Mesenchymal stem cell (in vitro differentiated cells and primary cell): ENCODE measurements around the gene NDRG4.

ENCODE experiments used
- DNase-seq: peaks from one replicate; pipeline ENCODE4 v3.0.0-alpha.2; 2013
- H2AFZ ChIP-seq: one replicate; pipeline ENCODE4 v1.6.1; 2013; ENCODE audit warnings: low read depth, mild to moderate bottlenecking, control low read depth, inconsistent platforms, low read length, moderate library complexity
- H2AK5ac ChIP-seq: 2 replicates; pipeline ENCODE4 v1.6.1; 2013; ENCODE audit warnings: low read length, moderate library complexity, mild to moderate bottlenecking, inconsistent platforms; ENCODE audit not compliant: severe bottlenecking
- H2BK120ac ChIP-seq: one replicate; pipeline ENCODE4 v1.6.1; 2013; ENCODE audit warnings: low read depth, mild to moderate bottlenecking, inconsistent platforms, low read length, moderate library complexity
- H2BK12ac ChIP-seq, 2 experiments: one replicate each; pipeline ENCODE4 v1.6.1; 2013; ENCODE audit warnings: inconsistent platforms in 2 of 2, low read length in 2 of 2, mild to moderate bottlenecking in 2 of 2, moderate library complexity in 2 of 2, control low read depth in 1 of 2
- H2BK15ac ChIP-seq: one replicate; pipeline ENCODE4 v1.6.1; 2013; ENCODE audit warnings: mild to moderate bottlenecking, low read depth, inconsistent platforms; ENCODE audit not compliant: poor library complexity, severe bottlenecking
- H2BK5ac ChIP-seq: 2 replicates; pipeline ENCODE4 v1.6.1; 2013; ENCODE audit warnings: low read depth, mild to moderate bottlenecking, low read length, control low read depth, inconsistent platforms; ENCODE audit not compliant: poor library complexity, severe bottlenecking
- H3K14ac ChIP-seq, 2 experiments: one replicate each; pipeline ENCODE4 v1.6.1; 2013; ENCODE audit warnings: inconsistent platforms in 2 of 2, low read length in 2 of 2, control low read depth in 1 of 2, mild to moderate bottlenecking in 1 of 2, moderate library complexity in 1 of 2
- H3K18ac ChIP-seq, 2 experiments: one replicate each; pipeline ENCODE4 v1.6.1; 2013; ENCODE audit warnings: inconsistent platforms in 2 of 2, low read length in 2 of 2, control low read depth in 1 of 2, low read depth in 1 of 2, mild to moderate bottlenecking in 1 of 2
- H3K23ac ChIP-seq, 2 experiments: one replicate each; pipeline ENCODE4 v1.6.1; 2013; ENCODE audit warnings: inconsistent platforms in 2 of 2, low read length in 2 of 2, mild to moderate bottlenecking in 2 of 2, moderate library complexity in 2 of 2, control low read depth in 1 of 2
- H3K27ac ChIP-seq: 2 replicates; pipeline ENCODE4 v1.5.1; 2013; ENCODE audit warnings: mild to moderate bottlenecking, moderate library complexity, low read length, control low read depth, inconsistent platforms; ENCODE audit not compliant: poor library complexity, severe bottlenecking
- H3K27me3 ChIP-seq, 2 experiments: 2 replicates each; pipeline versions ENCODE4 v1.6.1 to v1.7.0; 2013; ENCODE audit warnings: low read length in 2 of 2, mild to moderate bottlenecking in 2 of 2, moderate library complexity in 2 of 2, control low read depth in 1 of 2, inconsistent platforms in 1 of 2; ENCODE audit not compliant: control insufficient read depth in 1 of 2, insufficient read depth in 1 of 2
- H3K36me3 ChIP-seq, 2 experiments: 2 replicates each; pipeline versions ENCODE4 v1.6.1 to v1.7.0; 2013; ENCODE audit warnings: low read length in 2 of 2, control low read depth in 1 of 2, inconsistent platforms in 1 of 2, low read depth in 1 of 2, mild to moderate bottlenecking in 1 of 2; ENCODE audit not compliant: insufficient read depth in 2 of 2, control insufficient read depth in 1 of 2
- H3K4ac ChIP-seq, 2 experiments: one replicate each; pipeline ENCODE4 v1.6.1; 2013; ENCODE audit warnings: inconsistent platforms in 2 of 2, low read length in 2 of 2, mild to moderate bottlenecking in 2 of 2, moderate library complexity in 2 of 2, control low read depth in 1 of 2, low read depth in 1 of 2
- H3K4me1 ChIP-seq: 2 replicates; pipeline ENCODE4 v1.6.1; 2013; ENCODE audit warnings: low read depth, low read length, control low read depth; ENCODE audit not compliant: control insufficient read depth, insufficient read depth
- H3K4me2 ChIP-seq: 2 replicates; pipeline ENCODE4 v1.6.1; 2013; ENCODE audit warnings: low read length, mild to moderate bottlenecking, inconsistent platforms; ENCODE audit not compliant: poor library complexity, severe bottlenecking
- H3K4me3 ChIP-seq, 2 experiments: 2 replicates each; pipeline versions ENCODE4 v1.5.1 to v1.7.0; 2013; ENCODE audit warnings: low read length in 2 of 2, mild to moderate bottlenecking in 2 of 2, control low read depth in 1 of 2, low read depth in 1 of 2; ENCODE audit not compliant: insufficient read depth in 1 of 2
- H3K79me1 ChIP-seq: replicated peaks from 2 replicates; pipeline ENCODE4 v1.6.1; 2013; ENCODE audit warnings: mild to moderate bottlenecking, control low read depth, low read length, inconsistent platforms; ENCODE audit not compliant: poor library complexity, severe bottlenecking
- H3K9ac ChIP-seq: 2 replicates; pipeline ENCODE4 v1.7.0; 2013; ENCODE audit warnings: mild to moderate bottlenecking, low read length, moderate library complexity
- H3K9me3 ChIP-seq: 2 replicates; pipeline ENCODE4 v1.7.0; 2013; ENCODE audit warnings: mild to moderate bottlenecking, low read length; ENCODE audit not compliant: control insufficient read depth
- H4K8ac ChIP-seq: one replicate; pipeline ENCODE4 v1.6.1; 2013; ENCODE audit warnings: inconsistent platforms, mild to moderate bottlenecking, low read length, moderate library complexity
- H4K91ac ChIP-seq: one replicate; pipeline ENCODE4 v1.6.1; 2013; ENCODE audit warnings: mild to moderate bottlenecking, low read length, inconsistent platforms
- WGBS: methylation state at CpG from one replicate; pipeline ENCODE4 v1.1.7; 2013; ENCODE audit warnings: mixed read lengths; 5-methylcytosine and 5-hydroxymethylcytosine counted together

NDRG4 gene

DNA sequence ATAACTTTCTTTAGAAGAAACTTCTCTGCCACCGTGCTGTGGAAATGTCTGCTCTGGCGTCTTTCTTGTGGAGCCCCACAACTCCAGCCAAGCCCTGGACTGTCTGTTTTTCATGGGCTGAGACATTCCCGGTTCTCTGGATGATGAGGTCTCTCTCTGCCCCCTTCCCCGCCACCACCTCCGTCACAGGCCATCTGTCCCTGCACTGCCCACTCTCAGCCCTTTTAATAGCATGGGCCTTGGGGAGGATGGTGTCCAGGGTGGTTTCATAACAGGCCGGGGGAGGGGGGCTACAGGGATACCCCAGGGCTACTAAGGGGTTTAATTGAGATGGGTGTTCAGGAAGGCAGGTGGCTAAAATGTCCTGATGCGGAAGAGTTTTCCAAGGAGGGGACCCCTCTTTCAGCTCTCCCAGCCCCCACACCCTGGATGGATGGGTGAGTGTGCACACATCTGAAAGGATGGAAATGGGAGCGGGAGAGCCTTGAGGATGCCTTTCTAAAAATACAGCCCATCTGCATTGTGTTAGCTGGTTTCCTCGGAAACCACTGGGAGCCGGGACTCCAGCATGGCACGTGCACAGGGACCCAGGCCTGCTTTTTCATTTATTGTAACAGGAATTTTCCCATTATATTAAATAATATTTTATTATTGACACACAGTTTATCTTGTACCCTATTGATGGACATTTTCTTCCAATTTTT is 14.6 kb upstream of the NDRG4 start:
- H4K91ac ChIP-seq = no peak overlapping the region
- H2AK5ac ChIP-seq = no peak overlapping the region
- no peak overlapping the region for H3K4ac ChIP-seq
- no peak overlapping the region for H3K9ac ChIP-seq
- no peaks in the 10 kb centered on the region for H3K79me1 ChIP-seq
- peaks cover 9 to 32% of the 10 kb centered on the region in 2 experiments for H3K27me3 ChIP-seq
- no peak overlapping the region for H2BK120ac ChIP-seq
- no peak overlapping the region for H2AFZ ChIP-seq
- no peaks in the 10 kb centered on the region for H3K9me3 ChIP-seq
- peaks cover 5% of the 10 kb centered on the region for H3K4me1 ChIP-seq
- no peaks in the 10 kb centered on the region for H3K36me3 ChIP-seq
- no peak overlapping the region for H3K4me2 ChIP-seq
- no peak overlapping the region for H2BK5ac ChIP-seq
- no peak overlapping the region for H3K4me3 ChIP-seq
- H4K8ac ChIP-seq = no peak overlapping the region
- no peak overlapping the region for H3K23ac ChIP-seq
- no peak overlapping the region for H3K27ac ChIP-seq
- H2BK15ac ChIP-seq = no peak overlapping the region
- no peak for DNase-seq
- H2BK12ac ChIP-seq = no peak overlapping the region
- H3K14ac ChIP-seq = no peak overlapping the region
- 75% methylated on average over 5 of the region's 11 CpGs for WGBS
- H3K18ac ChIP-seq = no peak overlapping the region

DNA sequence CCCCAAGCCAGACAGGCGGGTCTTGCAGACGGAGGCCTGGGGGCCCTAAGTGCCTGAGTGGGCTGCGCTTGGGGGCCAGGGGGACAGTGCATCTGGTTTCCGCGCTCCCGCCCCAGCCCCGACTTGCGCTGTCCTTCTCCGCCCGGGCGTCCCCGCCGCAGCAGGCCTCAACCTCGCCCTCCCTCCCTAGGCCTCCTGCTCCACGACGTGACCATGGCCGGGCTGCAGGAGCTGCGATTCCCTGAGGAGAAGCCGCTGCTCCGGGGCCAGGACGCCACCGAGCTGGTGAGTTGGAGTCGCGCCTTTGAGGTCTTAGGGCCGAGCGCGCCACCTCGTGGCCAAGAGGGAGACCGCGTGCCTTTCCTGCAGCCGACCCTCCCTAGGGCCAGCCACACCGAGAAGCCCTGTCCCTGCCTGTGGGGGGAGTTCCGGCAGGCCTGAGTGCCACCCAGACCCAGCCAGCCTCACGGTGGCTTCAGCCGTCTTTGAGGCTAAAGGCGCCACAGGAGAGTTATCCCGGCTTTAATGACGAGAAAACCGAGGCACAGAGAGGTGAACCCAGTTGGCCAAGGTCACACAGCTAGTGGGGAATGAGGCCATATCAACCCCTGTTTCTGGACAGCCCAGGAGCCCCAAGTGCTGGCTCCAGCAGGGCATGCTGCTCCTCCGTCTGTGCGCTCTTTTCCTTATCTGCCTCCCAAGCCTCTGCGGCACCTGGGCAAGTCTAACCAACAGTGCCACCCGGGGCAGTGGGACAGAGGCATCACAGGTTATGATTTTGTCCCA is 12.2 kb upstream of the NDRG4 start:
- 20% methylated on average over 42 of the region's 43 CpGs for WGBS

DNA sequence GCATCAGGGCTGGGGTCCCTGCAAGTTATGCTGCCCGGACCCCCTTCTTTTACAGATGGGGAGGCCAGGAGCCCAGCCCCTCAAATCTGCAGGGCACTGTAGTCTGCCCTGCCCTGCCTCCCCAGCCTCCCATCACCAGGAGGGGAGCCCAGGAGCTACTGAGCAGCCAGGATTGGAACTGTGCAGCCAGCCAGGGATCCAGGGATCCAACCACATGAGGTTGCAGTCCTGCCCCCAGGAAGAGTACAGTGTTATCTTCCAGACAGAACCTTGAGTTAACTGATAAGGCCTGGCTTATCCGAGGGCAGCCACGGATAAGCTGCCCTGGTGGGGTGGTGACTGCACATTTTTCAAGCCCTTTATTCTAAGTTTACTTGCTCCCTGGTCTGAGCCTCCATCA is 11.4 kb upstream of the NDRG4 start:
- Histone ChIP-seq H3K27ac (no peak overlapping the region), H3K4me3 (no peak overlapping the region), H3K4me1 (peaks cover 5% of the 10 kb centered on the region), H3K4ac (no peak overlapping the region), H2BK15ac (no peak overlapping the region), H2BK5ac (no peak overlapping the region), H3K18ac (no peak overlapping the region), H2BK12ac (no peak overlapping the region), H3K23ac (no peak overlapping the region), H4K8ac (no peak overlapping the region), H2AK5ac (no peak overlapping the region), H3K9me3 (no peaks in the 10 kb centered on the region), H2AFZ (no peak overlapping the region), H3K27me3 (peaks cover 22 to 34% of the 10 kb centered on the region in 2 experiments), H3K79me1 (no peaks in the 10 kb centered on the region), H3K4me2 (no peak overlapping the region), H3K36me3 (no peaks in the 10 kb centered on the region), H2BK120ac (no peak overlapping the region), H3K9ac (no peak overlapping the region), H3K14ac (no peak overlapping the region), H4K91ac (no peak overlapping the region)
- WGBS = 26% methylated on average over 3 of the region's 3 CpGs
- DNase-seq = no peak

More for the DNA sequence above, 12.2 kb upstream of the NDRG4 start:
- Histone ChIP-seq H2BK120ac (no peak overlapping the region), H2AFZ (no peak overlapping the region), H4K91ac (no peak overlapping the region), H3K27ac (no peak overlapping the region), H3K4ac (no peak overlapping the region), H4K8ac (peak overlapping the region; percentile 55), H3K23ac (no peak overlapping the region), H3K18ac (no peak overlapping the region), H3K4me1 (peaks cover 5% of the 10 kb centered on the region), H3K4me3 (peak overlapping the region in 1 of 2 experiments; percentile 72), H2BK15ac (no peak overlapping the region), H2BK12ac (no peak overlapping the region), H3K14ac (peak overlapping the region in 1 of 2 experiments; percentile 13), H3K9ac (peak overlapping the region; percentile 60), H3K36me3 (no peaks in the 10 kb centered on the region), H3K9me3 (no peaks in the 10 kb centered on the region), H3K27me3 (peaks cover 18 to 38% of the 10 kb centered on the region in 2 experiments), H3K4me2 (peak overlapping the region; percentile 36), H2BK5ac (no peak overlapping the region), H3K79me1 (no peaks in the 10 kb centered on the region), H2AK5ac (no peak overlapping the region)
- peak; percentile 80 for DNase-seq

DNA sequence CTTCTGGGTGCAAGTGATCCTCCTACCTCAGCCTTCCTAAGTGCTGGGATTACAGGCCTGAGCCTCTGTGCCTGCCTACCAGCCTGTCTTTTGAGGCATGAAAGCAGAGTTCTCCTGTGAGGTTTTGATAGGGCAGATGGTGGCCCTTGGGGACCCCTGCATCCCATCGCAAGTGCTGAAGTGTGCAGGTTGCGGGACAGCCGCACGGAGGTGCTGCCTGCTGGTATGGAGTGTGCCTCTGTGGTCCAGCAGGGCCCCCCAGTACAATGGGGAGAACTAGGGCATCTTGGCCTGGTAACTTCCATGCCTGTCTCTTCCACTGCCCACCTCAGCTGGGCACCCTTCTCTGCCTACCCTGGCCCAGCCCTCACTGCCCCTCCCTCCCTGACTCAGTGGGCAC is 9.9 kb upstream of the NDRG4 start:
- H3K23ac ChIP-seq = peak overlapping the region in 1 of 2 experiments; percentile 14

More for the DNA sequence above, 9.9 kb upstream of the NDRG4 start:
- no peak overlapping the region for H3K4me2 ChIP-seq
- H4K8ac ChIP-seq = no peak overlapping the region
- no peak overlapping the region for H2BK120ac ChIP-seq
- H3K36me3 ChIP-seq = no peaks in the 10 kb centered on the region
- no peaks in the 10 kb centered on the region for H3K9me3 ChIP-seq
- no peak overlapping the region for H4K91ac ChIP-seq
- peaks cover 7% of the 10 kb centered on the region for H3K4me1 ChIP-seq
- H3K79me1 ChIP-seq = no peaks in the 10 kb centered on the region
- H3K9ac ChIP-seq = no peak overlapping the region
- no peak overlapping the region for H2BK12ac ChIP-seq
- peaks cover 24 to 36% of the 10 kb centered on the region in 2 experiments for H3K27me3 ChIP-seq
- H2AFZ ChIP-seq = no peak overlapping the region
- H3K4me3 ChIP-seq = no peak overlapping the region
- H2BK5ac ChIP-seq = no peak overlapping the region
- no peak overlapping the region for H3K27ac ChIP-seq
- DNase-seq = no peak
- no peak overlapping the region for H3K4ac ChIP-seq
- no peak overlapping the region for H3K18ac ChIP-seq
- peak overlapping the region in 1 of 2 experiments; percentile 73 for H3K14ac ChIP-seq
- no peak overlapping the region for H2BK15ac ChIP-seq
- no peak overlapping the region for H2AK5ac ChIP-seq
- 97% methylated on average over 4 of the region's 4 CpGs for WGBS
